ENCODE results near the gene KCNT1.

Gene KCNT1

DNA sequence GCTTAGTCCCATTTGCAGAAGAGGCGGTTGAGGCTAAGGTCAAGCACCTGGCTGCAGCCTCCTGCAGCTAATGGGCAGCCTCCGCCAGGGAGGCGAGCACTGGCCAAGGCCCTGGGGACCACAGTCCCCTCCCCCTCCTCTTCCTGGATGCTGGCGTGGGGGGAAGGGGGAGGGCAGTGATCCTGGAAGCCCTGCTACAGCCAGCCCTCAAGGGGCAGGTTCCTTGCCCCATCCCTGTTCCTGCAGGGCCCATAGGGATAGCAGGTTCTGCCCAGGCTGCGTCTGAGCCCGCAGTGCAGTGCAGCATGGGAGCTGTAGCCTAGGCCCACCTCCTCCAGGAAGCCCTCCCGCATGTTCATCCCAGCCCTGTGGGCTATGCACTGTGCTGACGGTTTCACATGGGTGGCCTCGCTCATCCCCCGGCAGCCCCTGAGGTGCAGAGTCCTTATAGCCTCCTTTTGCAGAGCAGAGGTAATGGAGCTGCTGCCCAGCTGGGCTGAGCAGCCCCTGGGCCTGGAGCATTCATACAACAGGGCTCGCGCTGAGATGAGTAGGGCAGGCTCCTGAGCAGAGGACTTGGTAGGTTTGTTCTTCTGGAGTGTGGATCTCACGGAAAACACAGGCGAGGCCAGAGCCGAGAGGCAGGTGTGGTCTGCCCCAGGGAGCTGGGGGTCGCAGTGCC is 36.0 kb downstream of the KCNT1 start:
- no peak for DNase-seq (ENCODE audit: low read depth, low spot score)
- no peak overlapping the region for H3K4me3 ChIP-seq (ENCODE audit: low read depth, low read length)
- CTCF ChIA-PET = no interaction called here
- POLR2A ChIA-PET = no interaction called here
- TF ChIP-seq, protein P1, sequence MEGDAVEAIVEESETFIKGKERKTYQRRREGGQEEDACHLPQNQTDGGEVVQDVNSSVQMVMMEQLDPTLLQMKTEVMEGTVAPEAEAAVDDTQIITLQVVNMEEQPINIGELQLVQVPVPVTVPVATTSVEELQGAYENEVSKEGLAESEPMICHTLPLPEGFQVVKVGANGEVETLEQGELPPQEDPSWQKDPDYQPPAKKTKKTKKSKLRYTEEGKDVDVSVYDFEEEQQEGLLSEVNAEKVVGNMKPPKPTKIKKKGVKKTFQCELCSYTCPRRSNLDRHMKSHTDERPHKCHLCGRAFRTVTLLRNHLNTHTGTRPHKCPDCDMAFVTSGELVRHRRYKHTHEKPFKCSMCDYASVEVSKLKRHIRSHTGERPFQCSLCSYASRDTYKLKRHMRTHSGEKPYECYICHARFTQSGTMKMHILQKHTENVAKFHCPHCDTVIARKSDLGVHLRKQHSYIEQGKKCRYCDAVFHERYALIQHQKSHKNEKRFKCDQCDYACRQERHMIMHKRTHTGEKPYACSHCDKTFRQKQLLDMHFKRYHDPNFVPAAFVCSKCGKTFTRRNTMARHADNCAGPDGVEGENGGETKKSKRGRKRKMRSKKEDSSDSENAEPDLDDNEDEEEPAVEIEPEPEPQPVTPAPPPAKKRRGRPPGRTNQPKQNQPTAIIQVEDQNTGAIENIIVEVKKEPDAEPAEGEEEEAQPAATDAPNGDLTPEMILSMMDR (IDR thresholded peaks at IDR 0.05; ENCODE audit: insufficient read depth, low read length, missing control alignments) = no peak

DNA sequence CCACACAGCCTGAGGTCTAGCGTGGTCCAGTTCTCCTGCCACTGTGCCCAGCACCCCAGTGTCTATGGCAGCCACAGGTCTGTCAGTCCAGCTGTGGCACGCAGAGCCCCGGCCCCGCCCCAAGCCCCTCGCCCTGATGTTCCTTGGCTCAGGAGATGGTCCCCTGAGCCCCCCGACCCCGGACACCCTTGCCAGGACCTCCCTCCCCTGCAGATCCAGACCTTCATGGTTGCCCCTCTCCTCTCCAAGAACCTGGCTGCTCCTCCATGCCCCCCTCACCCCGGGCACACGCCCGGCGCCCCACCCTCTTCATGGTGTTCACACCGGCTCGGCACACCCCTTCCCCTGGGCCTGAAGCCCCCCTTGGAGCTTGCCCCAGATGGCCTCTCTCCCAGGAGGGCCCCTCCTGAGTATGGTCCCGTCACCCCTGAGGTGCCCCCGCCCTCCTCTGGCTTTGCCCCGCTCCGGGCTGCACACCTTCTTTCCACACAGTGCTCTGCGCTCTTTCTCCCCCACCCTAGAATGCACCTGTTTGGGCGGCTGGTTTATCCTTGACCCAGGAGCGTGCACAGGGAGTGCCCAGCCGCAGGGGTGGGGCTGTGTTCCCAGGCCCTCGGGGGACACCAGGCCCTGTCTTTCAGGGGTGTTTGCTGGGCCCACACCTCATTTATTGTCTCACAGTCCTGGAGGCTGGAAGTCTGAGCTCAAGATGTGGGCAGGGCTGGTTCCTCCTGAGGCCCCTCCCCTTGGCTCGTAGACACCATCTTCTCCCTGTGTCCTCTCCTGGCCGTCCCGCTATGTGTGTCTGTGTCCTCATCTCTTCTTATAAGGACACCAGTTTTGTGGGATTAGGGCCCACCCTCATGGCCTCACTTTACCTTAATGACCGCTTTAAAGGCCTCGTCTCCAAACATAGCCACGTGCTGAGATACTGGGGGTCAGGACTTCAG is 37.6 kb downstream of the KCNT1 start:
- H3K4me3 ChIP-seq (ENCODE audit: low read depth, low read length) = no peak overlapping the region
- ChIA-PET POLR2A (no interaction called here), CTCF (no interaction called here)
- TF ChIP-seq, protein P1 (IDR thresholded peaks at IDR 0.05; ENCODE audit: insufficient read depth, low read length, missing control alignments) = no peak
- DNase-seq (ENCODE audit: low read depth, low spot score) = no peak

DNA sequence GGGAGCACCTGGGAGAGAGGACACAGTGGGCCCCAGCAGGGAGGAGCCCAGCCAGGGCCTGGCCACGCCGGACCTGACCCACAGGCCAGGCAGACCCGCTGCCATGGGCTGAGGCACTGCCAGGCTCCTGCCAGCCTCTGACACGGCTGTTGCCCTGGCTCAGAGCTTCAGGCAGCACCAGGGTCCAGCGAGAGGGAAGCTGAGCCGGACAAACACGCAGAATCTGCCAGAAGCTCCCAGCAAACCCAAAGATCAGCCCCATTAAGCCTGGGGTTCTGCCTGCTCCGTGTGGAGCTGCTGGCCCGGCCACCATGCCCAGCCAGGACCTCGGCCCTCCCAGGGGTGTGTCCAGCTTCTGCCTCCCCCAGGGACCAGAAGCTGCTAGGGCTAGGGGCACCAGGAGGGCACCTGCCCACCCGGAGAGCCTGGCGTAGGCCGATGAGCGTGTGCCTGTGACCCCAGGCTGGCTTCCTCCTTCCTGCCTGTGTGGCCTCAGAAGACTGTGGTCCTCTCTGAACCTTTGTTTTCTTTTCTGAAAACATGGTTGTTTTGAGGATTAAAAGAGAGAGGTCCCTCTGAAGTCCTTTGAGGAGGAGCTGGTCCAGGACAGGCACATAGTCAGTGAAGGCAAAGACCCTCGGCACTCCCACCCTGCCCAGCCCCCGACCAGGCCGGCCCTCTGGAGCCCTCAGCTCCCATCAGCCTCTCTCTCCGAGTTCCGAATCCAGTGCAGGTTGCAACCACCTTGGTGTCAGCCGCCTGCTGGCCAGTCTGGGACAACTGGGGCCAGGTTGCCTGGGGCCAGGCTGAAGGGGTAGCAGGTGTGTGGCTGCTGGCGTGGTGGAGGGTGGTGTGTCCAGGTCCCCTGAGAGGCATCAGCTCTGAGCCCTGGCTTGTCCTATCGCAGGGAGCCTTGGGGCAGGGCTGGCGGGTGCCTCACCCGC is 39.6 kb downstream of the KCNT1 start:
- ChIA-PET POLR2A (no interaction called here), CTCF (no interaction called here)

DNA sequence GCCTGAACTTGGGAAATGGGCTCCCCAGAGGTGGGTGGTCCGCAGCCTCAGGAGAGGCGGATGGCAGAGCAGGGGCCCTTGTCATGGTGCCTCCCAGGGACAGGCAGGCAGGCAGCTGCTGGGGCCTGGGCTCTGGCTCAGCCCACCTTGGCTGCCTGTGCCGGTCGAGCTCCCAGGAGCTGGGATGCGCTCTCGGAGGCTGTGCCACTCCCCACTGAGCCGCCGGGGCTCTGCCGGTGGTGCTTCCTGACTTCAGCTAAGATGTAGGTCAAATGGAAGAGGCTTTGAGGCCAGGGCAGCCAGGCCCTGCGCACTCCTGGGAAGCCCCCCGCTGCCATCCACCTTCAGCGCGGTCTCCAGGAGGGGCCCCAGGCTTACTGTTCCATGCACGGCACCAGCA is 41.0 kb downstream of the KCNT1 start:
- CTCF ChIA-PET = no interaction called here
- POLR2A ChIA-PET = no interaction called here

More for the DNA sequence above, 39.6 kb downstream of the KCNT1 start:
- no peak overlapping the region for H3K4me3 ChIP-seq (ENCODE audit: low read depth, low read length)
- TF ChIP-seq, protein P1 (IDR thresholded peaks at IDR 0.05; ENCODE audit: insufficient read depth, low read length, missing control alignments) = no peak
- no peak for DNase-seq (ENCODE audit: low read depth, low spot score)

DNA sequence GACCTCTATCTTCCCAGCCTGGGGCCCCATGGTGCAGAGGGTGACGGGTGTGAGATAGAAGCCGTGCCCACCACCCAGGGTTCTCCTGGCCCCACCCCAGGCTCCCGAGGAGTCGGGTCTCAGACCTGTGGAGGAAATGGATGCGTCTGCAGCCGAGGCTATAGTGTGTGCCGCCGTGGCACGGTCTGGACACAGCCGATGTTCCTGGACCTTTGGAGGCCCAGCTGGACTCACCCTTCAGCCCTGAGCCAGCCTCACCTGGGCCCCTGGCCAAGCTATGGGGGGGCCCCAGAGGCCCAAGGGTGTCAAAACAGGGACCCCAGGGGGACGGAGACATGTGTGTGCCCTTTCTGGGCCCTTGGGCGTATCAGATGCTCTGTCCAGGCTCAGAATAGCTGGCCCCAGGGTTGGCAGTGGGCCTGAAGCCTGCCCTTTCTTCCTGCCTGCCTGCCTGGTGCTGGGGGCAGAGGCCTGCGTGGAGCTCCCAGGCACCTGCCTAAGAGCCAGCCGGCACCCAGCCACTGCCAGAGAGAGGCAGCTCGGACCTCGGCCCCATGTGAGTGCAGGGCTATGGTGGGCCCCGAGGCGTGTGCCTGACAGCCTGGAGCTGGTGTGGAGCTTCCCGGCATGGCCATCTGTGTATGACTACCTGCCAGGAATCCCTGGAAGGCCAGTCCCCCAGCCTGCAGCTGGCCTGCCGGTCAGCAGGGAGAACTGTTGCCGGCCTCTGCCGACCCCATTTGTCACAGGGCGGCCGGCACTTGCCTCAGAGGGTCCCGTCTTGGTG is 41.8 kb downstream of the KCNT1 start:
- CTCF ChIA-PET = no interaction called here
- POLR2A ChIA-PET = no interaction called here
- no peak for DNase-seq (ENCODE audit: low read depth, low spot score)
- TF ChIP-seq, protein P1 (IDR thresholded peaks at IDR 0.05; ENCODE audit: insufficient read depth, low read length, missing control alignments) = no peak
- H3K4me3 ChIP-seq (ENCODE audit: low read depth, low read length) = no peak overlapping the region

More for the DNA sequence above, 41.0 kb downstream of the KCNT1 start:
- TF ChIP-seq, protein P1 (IDR thresholded peaks at IDR 0.05; ENCODE audit: insufficient read depth, low read length, missing control alignments) = no peak
- no peak overlapping the region for H3K4me3 ChIP-seq (ENCODE audit: low read depth, low read length)
- DNase-seq (ENCODE audit: low read depth, low spot score) = no peak

Measured in AG04449 (cell line).